Transverse colon (tissue), 4 donors: ENCODE data around the gene ELK3. TPM values are rescaled to one million over a fixed set of nuclear protein-coding genes. Genes with fewer than 3 reads are reported as not detected.

ENCODE experiments used
- DNase-seq: peaks from one replicate; pipeline ENCODE4 v3.0.0-alpha.2; 2019
- H3K27ac ChIP-seq, 4 donors: fragments of 200-600 bp; sonication (generic); 2 replicates each; pipeline ENCODE4 v1.5.1; 2016 to 2018; ENCODE audit warnings: inconsistent platforms in 4 of 4
- H3K27me3 ChIP-seq: fragments of 200-600 bp; sonication (generic); 2 replicates; pipeline ENCODE4 v1.5.1; 2017; ENCODE audit warnings: inconsistent platforms
- H3K36me3 ChIP-seq, 4 donors: fragments of 200-600 bp; sonication (generic); 2 replicates each; pipeline ENCODE4 v1.5.1; 2017 to 2019; ENCODE audit warnings: inconsistent platforms in 4 of 4
- H3K4me1 ChIP-seq, 4 donors: fragments of 200-600 bp; sonication (generic); 2 replicates each; pipeline ENCODE4 v1.5.1; 2017 to 2020; ENCODE audit warnings: inconsistent platforms in 4 of 4
- H3K4me3 ChIP-seq, 4 donors: fragments of 200-600 bp; sonication (generic); 1 replicate in 1 of 4; 2 replicates in 3 of 4; pipeline versions ENCODE4 v1.5.1 to v1.6.1; 2017 to 2019; ENCODE audit warnings: inconsistent platforms in 4 of 4
- H3K9me3 ChIP-seq, 2 donors: fragments of 200-600 bp; sonication (generic); 2 replicates each; pipeline ENCODE4 v1.5.1; 2017 to 2019; ENCODE audit warnings: inconsistent platforms in 2 of 2
- CTCF ChIP-seq, 5 experiments: fragments of 200-600 bp in 3 of 5; fragments of 450-650 bp in 2 of 5; sonication (generic) in 3 of 5; IDR thresholded peaks; 1 replicate in 2 of 5; 2 replicates in 3 of 5; pipeline ENCODE4 v1.5.1; 2016 to 2017; ENCODE audit warnings: antibody characterized with exemption in 5 of 5, inconsistent platforms in 3 of 5, mild to moderate bottlenecking in 2 of 5, moderate library complexity in 1 of 5
- EP300 ChIP-seq: sonication (generic); formaldehyde crosslinking; IDR thresholded peaks from one replicate; pipeline ENCODE4 v1.6.1; 2017; ENCODE audit warnings: antibody characterized with exemption, low read depth
- POLR2A ChIP-seq: fragments of 450-650 bp; IDR thresholded peaks from one replicate; pipeline ENCODE4 v1.6.1; 2016; ENCODE audit warnings: antibody characterized with exemption, mild to moderate bottlenecking, moderate library complexity
- POLR2AphosphoS5 ChIP-seq, 3 donors: sonication (generic); formaldehyde crosslinking; IDR thresholded peaks; one replicate each; pipeline ENCODE4 v1.6.1; 2016; ENCODE audit warnings: antibody characterized with exemption in 3 of 3
- WGBS, 2 donors: methylation state at CpG; one replicate each; pipeline ENCODE4 v1.1.5; 2018; ENCODE audit warnings: low coverage in 1 of 2; 5-methylcytosine and 5-hydroxymethylcytosine counted together
- in situ Hi-C, 4 donors: fragments of 200-750 bp; cut with MboI; loops; one replicate each; pipeline versions ENCODE4 v1.15.0 to v1.15.1; 2017; ENCODE audit warnings: low sequenced_read_pairs in 3 of 4, low pct_ligation_motif_present in 1 of 4, low pct_unique_long_range_greater_than_20kb in 1 of 4
- intact Hi-C: fragments of 100-400 bp; cut with DNase I; formaldehyde crosslinking; loops from one replicate; pipeline ENCODE4 v1.15.1; 2023; ENCODE audit warnings: low total_unique reads
- total RNA-seq, 4 donors: library from RNA; depleted of rRNA; stranded (reverse); fragments of >200 nt; gene quantifications; one replicate each; pipeline ENCODE4 v1.1.0, GENCODE V29; 2016

ELK3 gene
- total RNA-seq, 4 donors from 2014 or later = 2.2 to 11.3 (median 5.3) TPM

GRCh38 chr12:96241846-96242256 is 47.7 kb downstream of the ELK3 start:
- intact Hi-C loops (no loop called here), in situ Hi-C loops (no loop called here)
- peak overlapping the region; percentile 69 to 90 (median 86) for H3K27ac ChIP-seq
- 48 to 76% methylated on average over 5 to 9 of the region's 9 CpGs for WGBS, 2 donors
- H3K27me3 ChIP-seq = no peaks in the 10 kb centered on the region
- peak; percentile 42 for DNase-seq
- TF ChIP-seq EP300 (peak; percentile 95), CTCF (IDR thresholded peaks at IDR 0.05) (no peak), POLR2A (no peak), POLR2AphosphoS5 (IDR thresholded peaks at IDR 0.05) (peak in 2 of 3 donors; percentile 69 to 77)
- no peaks in the 10 kb centered on the region for H3K36me3 ChIP-seq
- no peaks in the 10 kb centered on the region for H3K9me3 ChIP-seq
- H3K4me1 ChIP-seq = peaks cover 21 to 56% (median 36%) of the 10 kb centered on the region in 4 donors
- H3K4me3 ChIP-seq = no peak overlapping the region

DNA sequence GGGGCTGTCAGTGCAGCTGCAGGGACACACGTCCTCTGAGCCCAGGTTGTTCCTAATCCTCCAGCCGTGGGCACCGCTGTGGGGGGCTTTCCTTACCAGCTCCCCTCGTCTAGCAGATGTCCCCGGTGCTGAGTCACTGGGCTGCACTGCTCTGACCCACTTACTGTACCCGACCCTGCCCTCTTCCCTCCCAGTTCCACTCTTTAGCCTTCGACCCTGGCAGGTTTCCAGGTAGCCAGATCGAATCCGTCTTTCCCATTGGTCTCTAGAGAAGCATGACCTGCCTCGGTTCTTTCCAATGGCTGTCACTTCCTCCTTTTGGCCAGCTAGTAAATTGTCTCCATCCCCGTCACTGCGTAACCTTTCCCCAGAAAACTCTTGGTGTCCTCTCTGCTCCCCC is 48.4 kb downstream of the ELK3 start:
- no peak overlapping the region for H3K4me3 ChIP-seq
- H3K4me1 ChIP-seq = peaks cover 13 to 48% (median 29%) of the 10 kb centered on the region in 4 donors
- TF ChIP-seq CTCF (IDR thresholded peaks at IDR 0.05) (no peak), POLR2AphosphoS5 (IDR thresholded peaks at IDR 0.05) (no peak), POLR2A (no peak), EP300 (no peak)
- 73 to 74% methylated on average over 3 to 12 of the region's 12 CpGs for WGBS, 2 donors
- H3K27ac ChIP-seq = peak overlapping the region; percentile 69 to 90 (median 86)
- no peaks in the 10 kb centered on the region for H3K9me3 ChIP-seq
- intact Hi-C loops (no loop called here), in situ Hi-C loops (no loop called here)
- DNase-seq = no peak
- no peaks in the 10 kb centered on the region for H3K27me3 ChIP-seq
- peaks cover 0 to 6% (median 0%) of the 10 kb centered on the region in 4 donors for H3K36me3 ChIP-seq

GRCh38 chr12:96244826-96245225 is 50.7 kb downstream of the ELK3 start:
- Histone ChIP-seq H3K27ac (no peak overlapping the region), H3K4me1 (peaks cover 6 to 33% (median 15%) of the 10 kb centered on the region in 4 donors), H3K27me3 (no peaks in the 10 kb centered on the region), H3K9me3 (no peaks in the 10 kb centered on the region), H3K36me3 (peaks cover 0 to 11% (median 0%) of the 10 kb centered on the region in 4 donors), H3K4me3 (no peak overlapping the region)
- intact Hi-C loops = no loop called here
- WGBS, 2 donors = 86 to 92% methylated on average over 9 to 13 of the region's 13 CpGs
- TF ChIP-seq CTCF (IDR thresholded peaks at IDR 0.05) (no peak), POLR2AphosphoS5 (IDR thresholded peaks at IDR 0.05) (no peak), POLR2A (no peak), EP300 (no peak)
- DNase-seq = no peak
- in situ Hi-C loops = no loop called here

DNA sequence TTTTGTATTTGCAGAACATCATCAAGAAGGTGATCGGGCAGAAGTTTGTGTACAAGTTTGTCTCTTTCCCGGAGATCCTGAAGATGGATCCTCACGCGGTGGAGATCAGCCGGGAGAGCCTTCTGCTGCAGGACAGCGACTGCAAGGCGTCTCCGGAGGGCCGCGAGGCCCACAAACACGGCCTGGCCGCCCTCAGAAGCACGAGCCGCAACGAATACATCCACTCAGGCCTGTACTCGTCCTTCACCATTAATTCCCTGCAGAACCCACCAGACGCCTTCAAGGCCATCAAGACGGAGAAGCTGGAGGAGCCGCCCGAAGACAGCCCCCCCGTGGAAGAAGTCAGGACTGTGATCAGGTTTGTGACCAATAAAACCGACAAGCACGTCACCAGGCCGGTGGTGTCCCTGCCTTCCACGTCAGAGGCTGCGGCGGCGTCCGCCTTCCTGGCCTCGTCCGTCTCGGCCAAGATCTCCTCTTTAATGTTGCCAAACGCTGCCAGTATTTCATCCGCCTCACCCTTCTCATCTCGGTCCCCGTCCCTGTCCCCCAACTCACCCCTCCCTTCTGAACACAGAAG is 52.8 kb downstream of the ELK3 start:
- H3K9me3 ChIP-seq = no peaks in the 10 kb centered on the region

More for the DNA sequence above, 52.8 kb downstream of the ELK3 start:
- no peak for DNase-seq
- no peak for TF ChIP-seq CTCF (IDR thresholded peaks at IDR 0.05)
- TF ChIP-seq EP300 = no peak
- TF ChIP-seq POLR2AphosphoS5 (IDR thresholded peaks at IDR 0.05) = no peak
- no peak for TF ChIP-seq POLR2A
- intact Hi-C loops (no loop called here), in situ Hi-C loops (no loop called here)
- Histone ChIP-seq H3K4me1 (peaks cover 2 to 18% (median 10%) of the 10 kb centered on the region in 4 donors), H3K27me3 (no peaks in the 10 kb centered on the region), H3K36me3 (peaks cover 0 to 11% (median 0%) of the 10 kb centered on the region in 4 donors), H3K27ac (no peak overlapping the region), H3K4me3 (no peak overlapping the region)
- WGBS, 2 donors = 93 to 96% methylated on average over 3 to 36 of the region's 36 CpGs
